GM12892 (cell line): ENCODE results near the gene GPSM1.

ENCODE experiments used
- POLR2A ChIP-seq: IDR thresholded peaks from 2 replicates; pipeline ENCODE4 v1.6.1; 2011; ENCODE audit warnings: low read depth, low read length, control low read depth
- TAF1 ChIP-seq: IDR thresholded peaks from 2 replicates; pipeline ENCODE4 v1.6.1; 2011; ENCODE audit warnings: low read depth, mild to moderate bottlenecking, control low read depth, low read length, borderline replicate concordance

GRCh38 chr9:136358016-136358415, 30.7 kb downstream of the GPSM1 start:
- no peak for TF ChIP-seq POLR2A
- no peak for TF ChIP-seq TAF1
